ENCODE measurements around the gene EXOC5. TPM values are rescaled to one million over a fixed set of nuclear protein-coding genes. Genes with fewer than 3 reads are reported as not detected.
A peak's percentile ranks its signal among the peaks of the same experiment; 100 is the strongest.

The EXOC5 gene
- 10 to 100 TPM; 32.4 to 66.9 (median 59.4) TPM for polyA plus RNA-seq (ENCODE audit: low read depth in 6 of 6)

- Mint-ChIP-seq H3K27me3 (no peaks in the 10 kb centered on the region), H3K36me3 (peaks cover 0 to 4% of the 10 kb centered on the region in 2 donors), H3K27ac (peak within 1 kb of the TSS; percentile 96 to 100 (median 98)), H3K4me3 (peak within 1 kb of the TSS; percentile 96 to 100 (median 98)), H3K4me1 (peaks cover 45 to 72% (median 67%) of the 10 kb centered on the region in 3 donors), H3K9me3 (no peaks in the 10 kb centered on the region)
- DNase-seq (peak; percentile 92), ATAC-seq (ENCODE audit: low read depth in 2 of 2) (peak; percentile 77 to 80)
Observed at GRCh38 chr14:57268161-57269069, at the start of gene EXOC5, which contains the start of gene AP5M1. Gene EXOC5, minus strand, starts transcription at chr14:57268905. Its CDS starts 257 bp downstream, at chr14:57268648. Gene AP5M1, plus strand, starts transcription at chr14:57268971. Its CDS starts 344 bp downstream, at chr14:57269315.

- Mint-ChIP-seq H3K4me3 (no peak overlapping the region), H3K27me3 (peaks cover 8 to 15% (median 9%) of the 10 kb centered on the region in 3 donors), H3K9me3 (peaks cover 0 to 10% (median 4%) of the 10 kb centered on the region in 7 donors), H3K36me3 (peaks cover 0 to 5% of the 10 kb centered on the region in 2 donors), H3K4me1 (peaks cover 4 to 6% (median 4%) of the 10 kb centered on the region in 3 donors), H3K27ac (no peak overlapping the region)
- ATAC-seq (ENCODE audit: low read depth in 2 of 2) = peak; percentile 51 to 65
- DNase-seq = peak; percentile 62
Observed at GRCh38 chr14:57317248-57317833, 48.6 kb upstream of the EXOC5 start.

- Mint-ChIP-seq H3K27me3 (peaks cover 8 to 9% (median 9%) of the 10 kb centered on the region in 3 donors), H3K4me1 (peaks cover 4 to 6% (median 4%) of the 10 kb centered on the region in 3 donors), H3K9me3 (peaks cover 0 to 10% (median 4%) of the 10 kb centered on the region in 7 donors), H3K4me3 (peak overlapping the region in 1 of 8 donors; percentile 29), H3K36me3 (peaks cover 0 to 5% of the 10 kb centered on the region in 2 donors), H3K27ac (peak overlapping the region in 2 of 6 donors; percentile 16 to 67)
- no peak for DNase-seq
- ATAC-seq (ENCODE audit: low read depth in 2 of 2) = no peak
Observed at GRCh38 chr14:57314396-57315089, 45.8 kb upstream of the EXOC5 start.

GRCh38 chr14:57302883-57303282 lies 34.2 kb upstream of the EXOC5 start:
- DNase-seq (no peak), ATAC-seq (ENCODE audit: low read depth in 2 of 2) (no peak)
- no peak overlapping the region for H3K27ac Mint-ChIP-seq
- H3K4me3 Mint-ChIP-seq = no peak overlapping the region
- no peaks in the 10 kb centered on the region for H3K36me3 Mint-ChIP-seq
- peaks cover 18 to 36% (median 30%) of the 10 kb centered on the region in 3 donors for H3K27me3 Mint-ChIP-seq
- H3K9me3 Mint-ChIP-seq = no peaks in the 10 kb centered on the region
- H3K4me1 Mint-ChIP-seq = no peaks in the 10 kb centered on the region

GRCh38 chr14:57299511-57299910 lies 30.8 kb upstream of the EXOC5 start:
- ATAC-seq (ENCODE audit: low read depth in 2 of 2) (no peak), DNase-seq (no peak)
- Mint-ChIP-seq H3K27ac (no peak overlapping the region), H3K9me3 (no peaks in the 10 kb centered on the region), H3K4me3 (no peak overlapping the region), H3K27me3 (peaks cover 5 to 10% (median 7%) of the 10 kb centered on the region in 3 donors), H3K4me1 (no peaks in the 10 kb centered on the region), H3K36me3 (no peaks in the 10 kb centered on the region)

- no peak for ATAC-seq (ENCODE audit: low read depth in 2 of 2)
- no peaks in the 10 kb centered on the region for H3K4me1 Mint-ChIP-seq
- H3K9me3 Mint-ChIP-seq = no peaks in the 10 kb centered on the region
- H3K27ac Mint-ChIP-seq = peak overlapping the region in 1 of 6 donors; percentile 4
- DNase-seq = no peak
- no peaks in the 10 kb centered on the region for H3K27me3 Mint-ChIP-seq
- H3K36me3 Mint-ChIP-seq = no peaks in the 10 kb centered on the region
- H3K4me3 Mint-ChIP-seq = no peak overlapping the region
Observed at GRCh38 chr14:57297852-57298251, 29.1 kb upstream of the EXOC5 start.

GRCh38 chr14:57295239-57295638 lies 26.5 kb upstream of the EXOC5 start:
- Mint-ChIP-seq H3K36me3 (no peaks in the 10 kb centered on the region), H3K9me3 (no peaks in the 10 kb centered on the region), H3K4me3 (no peak overlapping the region), H3K27ac (no peak overlapping the region), H3K27me3 (no peaks in the 10 kb centered on the region), H3K4me1 (no peaks in the 10 kb centered on the region)
- DNase-seq (no peak), ATAC-seq (ENCODE audit: low read depth in 2 of 2) (no peak)

GRCh38 chr14:57293866-57294837 lies 25.4 kb upstream of the EXOC5 start:
- Mint-ChIP-seq H3K4me3 (no peak overlapping the region), H3K27me3 (no peaks in the 10 kb centered on the region), H3K4me1 (no peaks in the 10 kb centered on the region), H3K27ac (no peak overlapping the region), H3K36me3 (no peaks in the 10 kb centered on the region), H3K9me3 (no peaks in the 10 kb centered on the region)
- DNase-seq (no peak), ATAC-seq (ENCODE audit: low read depth in 2 of 2) (no peak)

GRCh38 chr14:57291692-57292647 lies 23.3 kb upstream of the EXOC5 start:
- DNase-seq = no peak
- H3K27me3 Mint-ChIP-seq = no peaks in the 10 kb centered on the region
- peak overlapping the region in 1 of 6 donors; percentile 30 for H3K27ac Mint-ChIP-seq
- no peak overlapping the region for H3K4me3 Mint-ChIP-seq
- no peak for ATAC-seq (ENCODE audit: low read depth in 2 of 2)
- no peaks in the 10 kb centered on the region for H3K4me1 Mint-ChIP-seq
- H3K9me3 Mint-ChIP-seq = no peaks in the 10 kb centered on the region
- H3K36me3 Mint-ChIP-seq = no peaks in the 10 kb centered on the region

- no peak overlapping the region for H3K27ac Mint-ChIP-seq
- H3K36me3 Mint-ChIP-seq = no peaks in the 10 kb centered on the region
- no peak overlapping the region for H3K4me3 Mint-ChIP-seq
- no peaks in the 10 kb centered on the region for H3K27me3 Mint-ChIP-seq
- no peaks in the 10 kb centered on the region for H3K9me3 Mint-ChIP-seq
- no peak for ATAC-seq (ENCODE audit: low read depth in 2 of 2)
- H3K4me1 Mint-ChIP-seq = no peaks in the 10 kb centered on the region
- DNase-seq = no peak
Observed at GRCh38 chr14:57290751-57291150, 22.0 kb upstream of the EXOC5 start.

GRCh38 chr14:57287745-57288144 lies 19.0 kb upstream of the EXOC5 start:
- DNase-seq (no peak), ATAC-seq (ENCODE audit: low read depth in 2 of 2) (no peak)
- Mint-ChIP-seq H3K27me3 (no peaks in the 10 kb centered on the region), H3K9me3 (no peaks in the 10 kb centered on the region), H3K4me1 (no peaks in the 10 kb centered on the region), H3K36me3 (peaks cover 0 to 10% of the 10 kb centered on the region in 2 donors), H3K4me3 (no peak overlapping the region), H3K27ac (no peak overlapping the region)

- Mint-ChIP-seq H3K27me3 (no peaks in the 10 kb centered on the region), H3K4me1 (peaks cover 5 to 18% (median 6%) of the 10 kb centered on the region in 3 donors), H3K36me3 (peaks cover 0 to 9% of the 10 kb centered on the region in 2 donors), H3K27ac (no peak overlapping the region), H3K4me3 (no peak overlapping the region), H3K9me3 (no peaks in the 10 kb centered on the region)
- DNase-seq = no peak
- ATAC-seq (ENCODE audit: low read depth in 2 of 2) = no peak
Observed at GRCh38 chr14:57277062-57277461, 8.4 kb upstream of the EXOC5 start.

Data from naive B cell (primary cell).